Neural cell (in vitro differentiated cells): ENCODE results near the gene TMEM9. TPM values are rescaled to one million over a fixed set of nuclear protein-coding genes. Genes with fewer than 3 reads are reported as not detected.

ENCODE experiments used
- H2AFZ ChIP-seq: fragments of 200-600, 300-800 bp; sonication (generic), shearing (Covaris generic); 2 replicates; pipeline ENCODE4 v1.6.0; 2014; ENCODE audit warnings: low read depth, mild to moderate bottlenecking, antibody characterized with exemption, low read length, moderate library complexity
- H3F3A ChIP-seq: fragments of 200-600 bp; shearing (Covaris generic); 2 replicates; pipeline ENCODE4 v1.6.1; 2016; ENCODE audit warnings: mild to moderate bottlenecking, moderate library complexity, mixed read lengths, antibody characterized with exemption, low read length; ENCODE audit not compliant: insufficient read depth, poor library complexity, severe bottlenecking
- H3K27ac ChIP-seq: fragments of 200-600, 300-800 bp; sonication (generic), shearing (Covaris generic); 2 replicates; pipeline ENCODE4 v1.5.1; 2014; ENCODE audit warnings: mild to moderate bottlenecking, low read length, moderate library complexity
- H3K27me3 ChIP-seq: fragments of 300-800, 200-600 bp; sonication (generic), shearing (Covaris generic); 2 replicates; pipeline ENCODE4 v1.6.0; 2014; ENCODE audit warnings: mild to moderate bottlenecking, low read depth, low read length, moderate library complexity; ENCODE audit not compliant: insufficient read depth
- H3K36me3 ChIP-seq: fragments of 300-800, 200-600 bp; sonication (generic), shearing (Covaris generic); 2 replicates; pipeline ENCODE4 v1.5.1; 2014; ENCODE audit warnings: mild to moderate bottlenecking, antibody characterized with exemption, low read length, moderate library complexity; ENCODE audit not compliant: insufficient read depth
- H3K4me2 ChIP-seq: fragments of 300-800, 200-600 bp; sonication (generic), shearing (Covaris generic); 2 replicates; pipeline ENCODE4 v1.6.0; 2014; ENCODE audit warnings: mild to moderate bottlenecking, low read length
- H3K4me3 ChIP-seq: fragments of 300-800, 200-600 bp; sonication (generic), shearing (Covaris generic); 2 replicates; pipeline ENCODE4 v1.5.1; 2014; ENCODE audit warnings: mild to moderate bottlenecking, low read length, moderate library complexity
- H3K79me2 ChIP-seq: fragments of 200-600 bp; shearing (Covaris generic); replicated peaks from 2 replicates; pipeline ENCODE4 v1.6.0; 2014; ENCODE audit warnings: mild to moderate bottlenecking, low read length, moderate library complexity; ENCODE audit not compliant: insufficient read depth
- H3K9ac ChIP-seq: fragments of 300-800, 200-600 bp; sonication (generic), shearing (Covaris generic); 2 replicates; pipeline ENCODE4 v1.6.1; 2016; ENCODE audit warnings: mild to moderate bottlenecking, low read length, mixed read lengths
- H3K9me2 ChIP-seq: fragments of 200-600 bp; shearing (Covaris generic); 2 replicates; pipeline ENCODE4 v1.6.1; 2016; ENCODE audit warnings: mild to moderate bottlenecking, low read length, mixed read lengths; ENCODE audit not compliant: insufficient read depth
- H3K9me3 ChIP-seq: fragments of 200-600, 300-800 bp; sonication (generic), shearing (Covaris generic); 2 replicates; pipeline ENCODE4 v1.6.1; 2016; ENCODE audit warnings: mild to moderate bottlenecking, mixed run types, low read length, moderate library complexity, mixed read lengths
- H4K20me1 ChIP-seq: fragments of 200-600 bp; shearing (Covaris generic); 2 replicates; pipeline ENCODE4 v1.6.1; 2016; ENCODE audit warnings: mild to moderate bottlenecking, mixed run types; ENCODE audit not compliant: insufficient read depth
- CTCF ChIP-seq: fragments of 450-650 bp; IDR thresholded peaks from 2 replicates; pipeline ENCODE4 v1.5.1; 2014; ENCODE audit warnings: antibody characterized with exemption, mild to moderate bottlenecking, moderate library complexity; ENCODE audit not compliant: poor library complexity, severe bottlenecking
- EP300 ChIP-seq: fragments of 450-650 bp; conservative IDR thresholded peaks from 2 replicates; pipeline ENCODE4 v1.6.1; 2014; ENCODE audit warnings: antibody characterized with exemption, mild to moderate bottlenecking, moderate library complexity; ENCODE audit not compliant: poor library complexity, severe bottlenecking
- EZH2 ChIP-seq: fragments of 200-600, 300-800 bp; shearing (Covaris generic), sonication (generic); IDR thresholded peaks from 2 replicates; pipeline ENCODE4 v1.6.1; 2014; ENCODE audit warnings: antibody characterized with exemption, low read length, borderline replicate concordance, mild to moderate bottlenecking; ENCODE audit not compliant: insufficient read depth, poor library complexity, severe bottlenecking
- MXI1 ChIP-seq: fragments of 450-650 bp; conservative IDR thresholded peaks from 2 replicates; pipeline ENCODE4 v1.6.1; 2014; ENCODE audit warnings: antibody characterized with exemption, mild to moderate bottlenecking; ENCODE audit not compliant: poor library complexity, severe bottlenecking
- POLR2AphosphoS5 ChIP-seq: IDR thresholded peaks from 2 replicates; pipeline ENCODE4 v1.6.1; 2012
- RAD21 ChIP-seq: fragments of 450-650 bp; conservative IDR thresholded peaks from 2 replicates; pipeline ENCODE4 v1.6.1; 2014; ENCODE audit warnings: antibody characterized with exemption, mild to moderate bottlenecking, moderate library complexity
- REST ChIP-seq: IDR thresholded peaks from 2 replicates; pipeline ENCODE4 v1.6.1; 2012; ENCODE audit warnings: borderline replicate concordance
- SMC3 ChIP-seq: fragments of 450-650 bp; conservative IDR thresholded peaks from 2 replicates; pipeline ENCODE4 v1.6.1; 2014; ENCODE audit warnings: antibody characterized with exemption, mild to moderate bottlenecking, moderate library complexity; ENCODE audit not compliant: poor library complexity
- TAF1 ChIP-seq: IDR thresholded peaks from 2 replicates; pipeline ENCODE4 v1.6.1; 2012; ENCODE audit warnings: low read depth
- polyA plus RNA-seq: library from polyadenylated mRNA; depleted of rRNA; stranded (reverse); fragments of >200 nt; gene quantifications from 2 replicates; pipeline ENCODE4 v1.2.3, GENCODE V29; 2014

Gene TMEM9
- polyA plus RNA-seq, 1 donor from 2014 or later: 182 TPM

GRCh38 chr1:201139756-201140155 lies 14.5 kb downstream of the TMEM9 start:
- Histone ChIP-seq H3K9me2 (no peaks in the 10 kb centered on the region), H3K9me3 (no peaks in the 10 kb centered on the region), H3F3A (no peaks in the 10 kb centered on the region), H3K9ac (no peak overlapping the region), H3K4me3 (no peak overlapping the region), H2AFZ (no peak overlapping the region), H3K4me2 (no peak overlapping the region), H3K27me3 (no peaks in the 10 kb centered on the region), H4K20me1 (no peaks in the 10 kb centered on the region), H3K79me2 (no peaks in the 10 kb centered on the region), H3K36me3 (no peaks in the 10 kb centered on the region), H3K27ac (no peak overlapping the region)
- TF ChIP-seq RAD21: no peak
- no peak for TF ChIP-seq TAF1
- no peak for TF ChIP-seq MXI1
- no peak for TF ChIP-seq EP300
- no peak for TF ChIP-seq REST
- TF ChIP-seq CTCF: no peak
- no peak for TF ChIP-seq SMC3
- no peak for TF ChIP-seq EZH2

GRCh38 chr1:201139306-201139705 lies 15.0 kb downstream of the TMEM9 start:
- Histone ChIP-seq H3K9me3 (no peaks in the 10 kb centered on the region), H3K4me2 (no peak overlapping the region), H3K36me3 (no peaks in the 10 kb centered on the region), H3K9ac (no peak overlapping the region), H3K27ac (no peak overlapping the region), H3F3A (no peaks in the 10 kb centered on the region), H4K20me1 (no peaks in the 10 kb centered on the region), H3K27me3 (no peaks in the 10 kb centered on the region), H3K9me2 (no peaks in the 10 kb centered on the region), H3K79me2 (no peaks in the 10 kb centered on the region), H3K4me3 (no peak overlapping the region), H2AFZ (no peak overlapping the region)
- TF ChIP-seq EP300 (no peak), POLR2AphosphoS5 (no peak), RAD21 (no peak), MXI1 (no peak), EZH2 (no peak), REST (no peak), SMC3 (no peak), CTCF (no peak), TAF1 (no peak)
